Measurements from ENCODE around the gene GPR137C.

DNA sequence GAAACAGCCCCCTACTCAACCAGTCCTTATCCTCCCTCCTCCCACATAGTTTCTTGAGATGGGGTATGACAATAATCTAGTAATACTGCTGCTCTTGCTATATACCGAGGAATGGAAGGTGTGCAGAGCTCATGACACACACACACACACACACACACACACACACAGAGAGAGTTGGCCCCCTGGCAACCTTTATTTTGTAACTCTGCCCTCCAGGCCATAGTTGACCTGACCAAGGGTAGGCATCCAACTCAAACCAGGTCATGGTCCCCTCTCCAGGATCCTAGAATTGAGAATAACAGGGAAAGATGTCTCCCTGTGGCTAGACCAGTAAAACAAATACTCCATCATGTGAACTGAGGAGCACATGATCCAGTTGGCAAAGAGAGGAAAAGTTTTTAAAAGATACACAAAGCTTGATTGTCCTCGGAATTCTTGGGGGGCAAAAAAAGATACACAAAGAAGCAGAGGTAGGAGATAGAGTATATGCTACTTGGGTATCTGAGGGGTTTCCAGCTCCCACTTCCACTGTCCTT lies 131.4 kb downstream of the GPR137C start:
- TF ChIP-seq, protein P1, sequence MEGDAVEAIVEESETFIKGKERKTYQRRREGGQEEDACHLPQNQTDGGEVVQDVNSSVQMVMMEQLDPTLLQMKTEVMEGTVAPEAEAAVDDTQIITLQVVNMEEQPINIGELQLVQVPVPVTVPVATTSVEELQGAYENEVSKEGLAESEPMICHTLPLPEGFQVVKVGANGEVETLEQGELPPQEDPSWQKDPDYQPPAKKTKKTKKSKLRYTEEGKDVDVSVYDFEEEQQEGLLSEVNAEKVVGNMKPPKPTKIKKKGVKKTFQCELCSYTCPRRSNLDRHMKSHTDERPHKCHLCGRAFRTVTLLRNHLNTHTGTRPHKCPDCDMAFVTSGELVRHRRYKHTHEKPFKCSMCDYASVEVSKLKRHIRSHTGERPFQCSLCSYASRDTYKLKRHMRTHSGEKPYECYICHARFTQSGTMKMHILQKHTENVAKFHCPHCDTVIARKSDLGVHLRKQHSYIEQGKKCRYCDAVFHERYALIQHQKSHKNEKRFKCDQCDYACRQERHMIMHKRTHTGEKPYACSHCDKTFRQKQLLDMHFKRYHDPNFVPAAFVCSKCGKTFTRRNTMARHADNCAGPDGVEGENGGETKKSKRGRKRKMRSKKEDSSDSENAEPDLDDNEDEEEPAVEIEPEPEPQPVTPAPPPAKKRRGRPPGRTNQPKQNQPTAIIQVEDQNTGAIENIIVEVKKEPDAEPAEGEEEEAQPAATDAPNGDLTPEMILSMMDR (conservative IDR thresholded peaks at IDR 0.05), result no peak
- TF ChIP-seq EZH2 (IDR thresholded peaks at IDR 0.05; ENCODE audit: low read depth), result no peak

Data from PC-9 (cell line).